ENCODE results near the gene CD79A.

DNA sequence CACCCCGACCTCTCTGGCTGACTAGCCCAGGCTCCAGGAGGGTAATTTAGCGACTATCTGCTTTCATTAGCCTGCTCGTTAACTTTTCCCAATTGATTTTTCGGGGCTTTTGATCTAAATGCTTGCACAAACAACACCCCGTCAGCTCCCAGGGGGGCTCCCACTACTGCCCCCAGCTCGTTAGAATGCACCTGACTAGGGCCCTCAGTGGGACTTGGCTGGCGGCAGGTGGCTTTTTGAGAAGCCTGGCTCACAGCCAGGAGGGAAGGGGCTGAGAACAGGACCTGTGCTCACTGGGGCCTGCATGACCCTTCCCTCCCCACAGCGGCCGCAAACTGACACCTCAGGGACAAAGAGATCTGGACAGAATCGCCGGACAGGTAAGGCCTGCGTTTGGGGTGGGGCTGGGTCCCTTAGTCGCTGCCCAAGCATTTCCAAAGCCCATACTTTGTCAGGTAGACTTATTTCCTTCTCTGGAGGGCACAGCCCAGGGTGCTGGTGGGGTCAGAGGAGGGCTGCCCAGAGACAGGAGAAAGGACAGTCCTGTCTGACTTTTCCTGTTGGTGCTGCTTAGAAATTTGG, 7.6 kb upstream of the CD79A start:
- TF ChIP-seq, protein P1, sequence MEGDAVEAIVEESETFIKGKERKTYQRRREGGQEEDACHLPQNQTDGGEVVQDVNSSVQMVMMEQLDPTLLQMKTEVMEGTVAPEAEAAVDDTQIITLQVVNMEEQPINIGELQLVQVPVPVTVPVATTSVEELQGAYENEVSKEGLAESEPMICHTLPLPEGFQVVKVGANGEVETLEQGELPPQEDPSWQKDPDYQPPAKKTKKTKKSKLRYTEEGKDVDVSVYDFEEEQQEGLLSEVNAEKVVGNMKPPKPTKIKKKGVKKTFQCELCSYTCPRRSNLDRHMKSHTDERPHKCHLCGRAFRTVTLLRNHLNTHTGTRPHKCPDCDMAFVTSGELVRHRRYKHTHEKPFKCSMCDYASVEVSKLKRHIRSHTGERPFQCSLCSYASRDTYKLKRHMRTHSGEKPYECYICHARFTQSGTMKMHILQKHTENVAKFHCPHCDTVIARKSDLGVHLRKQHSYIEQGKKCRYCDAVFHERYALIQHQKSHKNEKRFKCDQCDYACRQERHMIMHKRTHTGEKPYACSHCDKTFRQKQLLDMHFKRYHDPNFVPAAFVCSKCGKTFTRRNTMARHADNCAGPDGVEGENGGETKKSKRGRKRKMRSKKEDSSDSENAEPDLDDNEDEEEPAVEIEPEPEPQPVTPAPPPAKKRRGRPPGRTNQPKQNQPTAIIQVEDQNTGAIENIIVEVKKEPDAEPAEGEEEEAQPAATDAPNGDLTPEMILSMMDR (IDR thresholded peaks at IDR 0.05) = no peak
- TF ChIP-seq POLR2AphosphoS5 (IDR thresholded peaks at IDR 0.05) (no peak), POLR2A (IDR thresholded peaks at IDR 0.05) (no peak)
